Caco-2 (cell line): Measurements from ENCODE around the gene PMF1. TPM values are rescaled to one million over a fixed set of nuclear protein-coding genes. Genes with fewer than 3 reads are reported as not detected.

Source experiments
- BruUV-seq: library from RNA; stranded (reverse); fragments of 400-500 nt; replicated peaks from 2 replicates; lab custom pipeline; 2021; lab: Mats Ljungman, UMichigan
- CTCF ChIA-PET: fragments of 300-600 bp; sonication (Branson Sonifier 250); formaldehyde crosslinking; loops from one replicate; lab custom pipeline; 2022; ENCODE audit warnings: antibody characterized with exemption; lab: Charles Lee
- POLR2A ChIA-PET: fragments of 300-600 bp; sonication (Branson Sonifier 250); formaldehyde crosslinking; loops from one replicate; lab custom pipeline; 2022; ENCODE audit warnings: antibody characterized with exemption; lab: Charles Lee
- DNase-seq, 2 experiments: peaks; one replicate each; pipeline versions ENCODE4 v3.0.0 to v3.0.0-alpha.2; 2020 to 2022
- H3K27me3 ChIP-seq: replicated peaks from 2 replicates; pipeline ENCODE4 v1.6.0; 2011; ENCODE audit warnings: low read length; ENCODE audit not compliant: control insufficient read depth, insufficient read depth
- H3K36me3 ChIP-seq: 2 replicates; pipeline ENCODE4 v1.5.1; 2011; ENCODE audit warnings: low read length; ENCODE audit not compliant: control insufficient read depth, insufficient read depth
- H3K4me1 ChIP-seq: fragments of 250-450 bp; sonication (Bioruptor Pico); 2 replicates; pipeline ENCODE4 v1.5.1; 2020; ENCODE audit warnings: mild to moderate bottlenecking
- H3K4me3 ChIP-seq: 2 replicates; pipeline ENCODE4 v1.5.1; 2011; ENCODE audit warnings: low read depth, mild to moderate bottlenecking, control low read depth, low read length
- H3K9me3 ChIP-seq: fragments of 250-450 bp; sonication (Bioruptor Pico); 2 replicates; pipeline ENCODE4 v1.5.1; 2020; ENCODE audit warnings: mild to moderate bottlenecking, moderate library complexity
- H3K27ac Mint-ChIP-seq: one replicate; pipeline ENCODE4 v1.8.0; 2022; ENCODE audit warnings: mixed read lengths; ENCODE audit not compliant: unreplicated experiment
- H3K27me3 Mint-ChIP-seq: one replicate; pipeline ENCODE4 v1.8.0; 2022; ENCODE audit warnings: mixed read lengths; ENCODE audit not compliant: insufficient read depth, unreplicated experiment
- H3K36me3 Mint-ChIP-seq: one replicate; pipeline ENCODE4 v1.8.0; 2022; ENCODE audit warnings: mild to moderate bottlenecking, mixed read lengths; ENCODE audit not compliant: insufficient read depth, unreplicated experiment
- H3K4me1 Mint-ChIP-seq: one replicate; pipeline ENCODE4 v1.8.0; 2022; ENCODE audit warnings: low read depth, mixed read lengths; ENCODE audit not compliant: unreplicated experiment
- H3K4me3 Mint-ChIP-seq: one replicate; pipeline ENCODE4 v1.8.0; 2022; ENCODE audit warnings: mild to moderate bottlenecking, moderate library complexity, mixed read lengths; ENCODE audit not compliant: unreplicated experiment
- H3K9me3 Mint-ChIP-seq: one replicate; pipeline ENCODE4 v1.8.0; 2022; ENCODE audit warnings: mixed read lengths; ENCODE audit not compliant: unreplicated experiment
- CTCF ChIP-seq, 2 experiments: fragments of 200-600 bp in 1 of 2; IDR thresholded peaks; 1 replicate in 1 of 2; 2 replicates in 1 of 2; pipeline versions ENCODE4 v1.5.1 to v1.8.0; 2011 to 2022; ENCODE audit warnings: antibody characterized with exemption in 1 of 2, control low read depth in 1 of 2, inconsistent platforms in 1 of 2, low read depth in 1 of 2, low read length in 1 of 2, mild to moderate bottlenecking in 1 of 2, moderate library complexity in 1 of 2; ENCODE audit not compliant: insufficient read depth in 1 of 2, severe bottlenecking in 1 of 2, unreplicated experiment in 1 of 2
- intact Hi-C: fragments of 100-400 bp; cut with micrococcal nuclease; formaldehyde crosslinking; loops from one replicate; pipeline ENCODE4 v1.10.0; 2022; ENCODE audit not compliant: unreplicated experiment
- total RNA-seq: library from RNA; stranded (reverse); gene quantifications from 2 replicates; pipeline ENCODE4 v1.2.3, GENCODE V29; 2022

PMF1 gene
- total RNA-seq, 1 experiment from 2014 or later, result 90.2 TPM

GRCh38 chr1:156204686-156205085 lies 8.1 kb upstream of the PMF1 start:
- ChIA-PET CTCF (no interaction called here), POLR2A (no interaction called here)
- H3K4me1 ChIP-seq, result 0 out of 2 replicates have a peak, but pooled peaks cover 5% of the 10 kb centered on the region
- Mint-ChIP-seq H3K4me1 (peaks cover 8% of the 10 kb centered on the region), H3K27ac (no peak overlapping the region), H3K4me3 (no peak overlapping the region), H3K36me3 (peaks cover 49% of the 10 kb centered on the region), H3K9me3 (no peaks in the 10 kb centered on the region), H3K27me3 (no peaks in the 10 kb centered on the region)
- H3K36me3 ChIP-seq, result peaks cover 2% of the 10 kb centered on the region
- DNase-seq, result no peak
- H3K9me3 ChIP-seq, result no peaks in the 10 kb centered on the region
- BruUV-seq, result no TSS peak
- no peak overlapping the region for H3K4me3 ChIP-seq
- H3K27me3 ChIP-seq, result no peaks in the 10 kb centered on the region
- TF ChIP-seq CTCF (IDR thresholded peaks at IDR 0.05; ENCODE audit: insufficient read depth in 1 of 2, low read depth in 1 of 2, low read length in 1 of 2, severe bottlenecking in 1 of 2, unreplicated experiment in 1 of 2), result no peak
- intact Hi-C loops, result no loop called here

GRCh38 chr1:156211243-156211642 lies 1.6 kb upstream of the PMF1 start:
- POLR2A ChIA-PET, result interaction anchor here (1.5 kb wide), 1 partner anchor 17 kb away, joined by 5 read pairs; the partner anchor contains the start of gene SLC25A44
- H3K9me3 ChIP-seq, result no peaks in the 10 kb centered on the region
- Mint-ChIP-seq H3K4me1 (peaks cover 23% of the 10 kb centered on the region), H3K36me3 (peaks cover 52% of the 10 kb centered on the region), H3K27ac (no peak overlapping the region), H3K27me3 (no peaks in the 10 kb centered on the region), H3K9me3 (no peaks in the 10 kb centered on the region), H3K4me3 (no peak overlapping the region)
- TF ChIP-seq CTCF (IDR thresholded peaks at IDR 0.05; ENCODE audit: insufficient read depth in 1 of 2, low read depth in 1 of 2, low read length in 1 of 2, severe bottlenecking in 1 of 2, unreplicated experiment in 1 of 2), result no peak
- CTCF ChIA-PET, result no interaction called here
- H3K36me3 ChIP-seq, result peaks cover 1% of the 10 kb centered on the region
- H3K27me3 ChIP-seq, result no peaks in the 10 kb centered on the region
- intact Hi-C loops, result loop anchor here (5.0 kb wide), 1 partner anchor 64 kb away; no protein-coding TSS in a partner anchor
- peaks cover 12% of the 10 kb centered on the region for H3K4me1 ChIP-seq
- BruUV-seq, result no TSS peak
- no peak for DNase-seq
- H3K4me3 ChIP-seq, result no peak overlapping the region

GRCh38 chr1:156212130-156212529 lies 677 bp upstream of the PMF1 start:
- POLR2A ChIA-PET, result interaction anchor here (0.7 to 2.4 kb wide), 9 partner anchors 12 to 125 kb away, joined by 3 to 26 read pairs (median 5); partner anchors contain the start of genes SLC25A44, SMG5 and TMEM79
- H3K27me3 ChIP-seq, result no peaks in the 10 kb centered on the region
- Mint-ChIP-seq H3K36me3 (peaks cover 51% of the 10 kb centered on the region), H3K27me3 (no peaks in the 10 kb centered on the region), H3K27ac (peak overlapping the region; percentile 98), H3K4me3 (peak overlapping the region; percentile 96), H3K9me3 (no peaks in the 10 kb centered on the region), H3K4me1 (peaks cover 23% of the 10 kb centered on the region)
- TF ChIP-seq CTCF (IDR thresholded peaks at IDR 0.05; ENCODE audit: insufficient read depth in 1 of 2, low read depth in 1 of 2, low read length in 1 of 2, severe bottlenecking in 1 of 2, unreplicated experiment in 1 of 2), result no peak
- no peak for DNase-seq
- CTCF ChIA-PET, result interaction anchor here (1.0 to 2.5 kb wide), 4 partner anchors 13 to 70 kb away, joined by 3 to 37 read pairs (median 12); no protein-coding TSS in a partner anchor
- peaks cover 12% of the 10 kb centered on the region for H3K4me1 ChIP-seq
- no peak overlapping the region; the same call in 1 of the 2 replicates for H3K4me3 ChIP-seq
- no TSS peak for BruUV-seq
- H3K36me3 ChIP-seq, result peaks cover 1% of the 10 kb centered on the region
- H3K9me3 ChIP-seq, result no peaks in the 10 kb centered on the region
- intact Hi-C loops, result loop anchor here (2.0 to 5.0 kb wide), 3 partner anchors 19 to 65 kb away; no protein-coding TSS in a partner anchor
